HG02798 (cell line): ENCODE results near the gene TBC1D21.

Source experiments
- ATAC-seq: cut with Tn5 transposase; IDR thresholded peaks from one replicate; pipeline ENCODE4 v1.9.1; 2021; ENCODE audit warnings: mild to moderate bottlenecking; ENCODE audit not compliant: unreplicated experiment, poor library complexity

TBC1D21 gene

GRCh38 chr15:73886717-73887345 is 13.5 kb downstream of the TBC1D21 start:
- ATAC-seq = no peak

DNA sequence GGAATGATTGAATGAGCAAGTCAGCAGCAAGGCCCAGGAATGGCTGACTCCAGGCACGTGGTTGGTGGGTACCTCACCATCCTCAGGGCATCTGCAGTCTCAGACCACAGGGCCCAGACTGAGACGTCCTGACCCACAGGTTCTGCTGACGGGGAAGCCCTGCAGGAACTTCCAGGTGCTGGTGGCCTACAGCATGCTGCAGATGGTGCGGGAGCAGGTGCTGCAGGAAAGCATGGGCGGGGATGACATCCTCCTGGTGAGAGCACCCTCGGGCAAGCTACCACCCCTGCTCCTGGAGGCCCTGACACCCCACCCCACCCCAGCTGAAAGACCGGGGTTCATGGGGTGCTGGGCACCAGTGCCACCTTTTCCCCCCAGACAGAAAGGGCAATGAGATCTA is 14.1 kb downstream of the TBC1D21 start:
- no peak for ATAC-seq

DNA sequence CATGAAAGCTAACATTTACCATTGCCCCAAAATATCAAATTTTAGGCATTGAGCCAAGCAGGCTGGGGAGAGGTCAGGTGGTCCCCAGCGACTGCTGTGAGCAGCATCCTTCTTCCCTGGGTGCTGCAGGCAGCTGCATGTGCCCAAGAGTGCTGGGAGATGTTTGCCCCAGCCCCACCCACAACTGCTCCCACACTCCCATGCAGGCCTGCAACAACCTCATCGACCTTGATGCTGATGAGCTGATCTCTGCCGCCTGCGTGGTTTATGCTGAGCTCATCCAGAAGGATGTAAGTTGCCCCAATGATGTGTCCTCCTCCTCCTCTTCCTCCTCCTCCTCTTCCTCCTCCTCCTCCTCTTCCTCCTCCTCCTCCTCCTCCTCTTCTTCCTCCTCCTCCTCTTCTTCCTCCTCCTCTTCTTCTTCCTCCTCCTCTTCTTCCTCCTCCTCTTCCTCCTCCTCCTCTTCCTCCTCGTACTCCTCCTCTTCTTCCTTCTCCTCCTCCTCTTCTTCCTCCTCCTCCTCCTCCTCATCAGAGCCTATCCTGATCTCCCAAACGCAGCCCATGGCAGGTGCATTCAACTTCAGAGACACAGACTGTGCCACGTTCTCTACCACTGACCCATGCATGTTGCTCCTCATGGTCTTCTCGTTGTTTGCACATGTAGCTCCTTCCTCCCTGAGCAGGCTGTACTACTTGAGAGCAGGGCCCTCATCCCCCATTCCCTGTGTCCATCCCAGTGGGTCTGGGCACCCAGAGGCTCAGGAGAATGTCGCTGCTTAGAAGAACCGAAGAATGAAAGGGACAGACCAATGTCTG is 15.1 kb downstream of the TBC1D21 start:
- ATAC-seq = no peak

DNA sequence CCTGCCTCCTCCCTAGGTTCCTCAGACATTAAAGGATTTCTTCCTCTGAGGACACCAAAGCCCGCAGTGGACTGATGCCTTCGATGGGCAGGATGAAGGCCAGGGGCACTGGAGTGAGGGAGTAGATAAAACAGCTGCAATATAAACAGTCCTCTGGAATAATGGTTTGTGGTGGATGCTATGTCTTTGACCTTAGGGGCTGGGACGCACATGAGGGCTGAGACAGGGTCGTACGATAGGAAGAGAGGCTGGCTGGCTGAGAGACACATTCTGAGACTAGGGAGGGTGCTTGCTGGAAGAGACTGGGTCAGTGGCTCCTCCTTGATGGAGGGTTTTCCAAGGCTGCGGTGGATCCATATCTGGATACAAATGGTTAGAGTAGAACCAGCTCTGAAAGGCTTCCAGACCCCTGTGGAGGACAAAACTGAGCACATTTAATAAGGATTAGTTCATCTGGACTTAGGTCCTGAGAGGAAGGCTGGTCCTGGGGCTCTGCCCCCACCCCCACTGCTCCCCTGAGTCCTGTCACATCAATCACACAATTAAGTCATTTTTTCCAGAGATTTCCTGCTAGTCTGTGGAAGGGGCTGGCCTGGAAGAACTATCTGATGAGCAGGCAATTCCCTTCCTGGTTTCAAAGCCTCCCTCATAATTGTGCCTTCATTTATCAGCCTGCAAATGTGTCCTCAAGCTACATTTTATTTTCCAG is 15.8 kb downstream of the TBC1D21 start:
- ATAC-seq = no peak

GRCh38 chr15:73889762-73890124 is 16.4 kb downstream of the TBC1D21 start:
- no peak for ATAC-seq

GRCh38 chr15:73891328-73892315 is 18.3 kb downstream of the TBC1D21 start:
- no peak for ATAC-seq

DNA sequence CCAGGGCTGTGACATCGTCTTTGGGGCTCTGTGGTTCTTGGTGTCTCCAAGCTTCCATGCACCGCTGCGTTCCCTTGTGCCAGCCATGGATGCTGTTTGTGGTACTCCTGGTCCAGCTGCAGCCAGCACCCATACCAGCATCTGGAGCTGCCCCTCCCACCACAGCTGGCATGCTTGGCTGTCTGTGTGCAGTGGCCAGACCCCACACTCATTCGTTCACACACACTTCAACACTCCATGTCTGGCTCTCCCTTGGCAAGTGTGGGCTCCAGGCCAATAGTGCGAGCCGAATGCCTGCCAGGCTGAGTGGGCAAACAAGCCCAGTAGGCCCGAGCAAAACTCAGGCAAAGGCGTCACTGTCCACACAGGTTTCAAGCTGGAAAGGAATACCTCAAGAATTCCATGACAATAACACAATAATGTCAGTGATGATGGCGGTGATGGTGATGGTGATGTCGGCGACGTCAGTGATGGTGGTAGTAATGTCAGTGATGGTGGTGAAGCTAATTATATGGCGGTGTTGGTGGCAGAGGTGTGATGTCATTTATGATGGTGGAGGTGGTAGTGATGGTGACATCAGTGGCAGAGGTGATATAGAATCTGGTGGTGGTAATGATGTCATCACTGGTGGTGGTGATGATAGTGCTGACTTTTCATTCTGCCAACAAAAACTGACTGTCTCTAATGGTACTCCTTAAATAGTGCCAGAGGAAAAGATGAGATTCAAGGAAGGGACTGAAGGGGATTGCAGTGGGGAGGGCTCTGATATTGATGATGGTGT is 19.3 kb downstream of the TBC1D21 start:
- ATAC-seq = no peak

DNA sequence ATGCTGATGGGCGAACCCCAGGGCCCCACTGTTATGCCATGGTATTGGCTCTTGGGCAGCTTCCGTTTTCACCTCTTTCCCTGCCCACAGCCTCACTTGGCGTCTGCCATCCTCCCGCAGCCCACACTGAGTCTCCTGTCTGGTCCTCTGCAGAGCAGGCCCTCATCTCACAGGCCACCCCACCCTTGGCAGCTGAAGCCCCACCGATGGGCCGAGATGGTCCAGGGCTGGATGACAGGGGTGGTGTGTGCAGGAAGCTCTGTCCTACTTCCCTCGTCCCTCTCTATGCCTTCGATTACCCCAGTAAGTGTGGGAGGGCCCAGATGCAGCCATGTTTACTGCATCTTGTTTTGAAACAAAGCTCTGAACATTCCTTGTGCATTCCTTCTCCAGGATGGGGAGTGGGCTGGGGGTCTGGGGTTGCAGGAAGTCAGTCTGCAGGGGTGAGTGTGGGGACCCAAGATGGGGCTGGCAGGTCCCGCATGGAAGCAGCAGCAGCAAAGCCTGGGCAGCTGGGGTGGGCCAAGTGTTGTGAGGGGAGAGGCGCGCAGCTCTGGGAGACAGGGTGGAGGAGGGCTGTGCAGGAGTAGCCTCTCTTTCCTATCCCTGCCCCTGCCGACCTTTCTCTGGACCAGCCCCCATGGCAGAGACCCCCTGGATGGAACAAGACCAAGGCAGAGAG is 20.9 kb downstream of the TBC1D21 start:
- ATAC-seq = no peak

DNA sequence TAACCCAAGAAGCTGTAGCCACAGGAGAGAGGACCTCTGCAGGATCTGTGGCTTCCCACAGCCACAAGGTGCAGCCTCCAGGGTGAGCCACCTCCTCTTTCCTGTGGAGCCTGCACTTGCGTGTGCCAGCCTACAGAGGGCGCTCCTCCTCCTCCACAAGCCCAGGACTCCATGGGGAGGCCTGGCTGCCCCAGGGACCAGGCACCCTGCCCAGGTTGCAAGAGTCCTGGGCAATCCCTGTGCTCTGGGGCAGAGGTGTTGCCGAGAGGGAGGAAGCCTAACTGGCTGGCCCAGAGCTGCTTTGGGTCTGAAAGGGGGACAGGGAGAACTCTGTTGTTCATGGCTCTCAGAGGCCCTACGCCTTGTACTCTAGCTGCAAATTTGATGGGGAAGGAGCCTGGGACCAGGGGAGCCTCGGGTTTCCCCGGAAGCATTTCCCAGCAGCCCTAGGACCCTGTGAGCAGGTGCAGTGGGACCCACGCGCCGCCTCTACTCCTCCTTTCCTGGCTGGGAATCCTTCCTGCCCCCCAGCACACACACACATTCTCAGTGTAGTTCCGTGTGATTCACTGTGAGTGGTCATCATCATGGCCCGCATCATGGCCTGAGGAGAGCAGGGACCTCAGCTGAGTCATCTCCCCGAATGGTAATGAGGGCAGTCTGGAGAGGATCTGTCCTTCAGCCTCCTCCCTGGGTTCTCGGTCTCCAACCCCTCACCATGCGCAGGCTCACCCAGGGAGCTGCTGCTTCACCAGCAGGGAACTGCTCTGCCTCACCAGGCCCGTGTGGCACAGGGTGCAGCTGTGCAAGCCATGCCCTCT is 24.3 kb downstream of the TBC1D21 start:
- no peak for ATAC-seq

DNA sequence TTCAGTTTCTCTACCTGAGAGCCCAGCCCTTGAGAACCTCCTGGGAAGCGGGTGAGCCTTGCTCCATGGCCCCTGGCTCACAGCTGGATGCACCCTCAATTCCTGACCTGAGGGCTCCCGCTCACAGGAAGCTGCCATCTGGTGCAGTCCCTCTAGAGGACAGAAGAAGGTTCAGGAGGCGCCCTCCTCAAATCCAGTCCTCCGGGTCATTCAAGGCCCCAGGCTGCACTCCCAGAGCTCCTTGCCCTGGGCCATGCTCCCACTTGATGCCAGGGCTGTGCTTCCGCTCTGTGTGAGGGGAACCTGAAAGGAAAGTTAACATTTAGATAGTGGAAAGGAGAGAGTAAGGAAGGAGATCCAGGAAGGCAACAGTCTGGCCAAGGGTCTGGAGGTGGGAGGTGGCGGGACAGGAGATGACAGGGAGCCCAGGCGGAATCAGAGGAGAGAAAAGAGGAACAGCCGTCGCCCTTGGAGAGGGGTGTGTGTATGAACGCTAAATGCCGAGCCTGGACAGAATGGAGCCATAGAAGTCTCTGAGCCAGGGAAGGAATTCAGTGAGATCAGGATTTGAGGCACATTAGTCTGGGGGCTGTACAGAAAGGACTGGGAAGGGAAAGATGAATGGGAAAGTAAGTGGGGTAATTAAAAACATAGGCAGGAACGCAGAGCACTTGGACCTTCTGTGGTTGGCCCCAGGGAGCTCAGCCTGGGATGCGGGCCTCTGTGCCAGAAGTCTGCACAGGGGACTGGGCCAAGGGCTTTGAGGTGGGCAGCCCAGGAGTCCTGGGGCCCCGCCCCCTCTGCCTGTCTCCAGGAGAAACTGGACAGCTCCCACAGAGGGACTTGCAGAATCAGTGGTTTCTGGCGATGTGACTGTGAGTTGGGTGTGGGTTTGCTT is 26.1 kb downstream of the TBC1D21 start:
- ATAC-seq = no peak

- ATAC-seq = no peak
Measured at GRCh38 chr15:73900095-73900712, 26.8 kb downstream of the TBC1D21 start.

DNA sequence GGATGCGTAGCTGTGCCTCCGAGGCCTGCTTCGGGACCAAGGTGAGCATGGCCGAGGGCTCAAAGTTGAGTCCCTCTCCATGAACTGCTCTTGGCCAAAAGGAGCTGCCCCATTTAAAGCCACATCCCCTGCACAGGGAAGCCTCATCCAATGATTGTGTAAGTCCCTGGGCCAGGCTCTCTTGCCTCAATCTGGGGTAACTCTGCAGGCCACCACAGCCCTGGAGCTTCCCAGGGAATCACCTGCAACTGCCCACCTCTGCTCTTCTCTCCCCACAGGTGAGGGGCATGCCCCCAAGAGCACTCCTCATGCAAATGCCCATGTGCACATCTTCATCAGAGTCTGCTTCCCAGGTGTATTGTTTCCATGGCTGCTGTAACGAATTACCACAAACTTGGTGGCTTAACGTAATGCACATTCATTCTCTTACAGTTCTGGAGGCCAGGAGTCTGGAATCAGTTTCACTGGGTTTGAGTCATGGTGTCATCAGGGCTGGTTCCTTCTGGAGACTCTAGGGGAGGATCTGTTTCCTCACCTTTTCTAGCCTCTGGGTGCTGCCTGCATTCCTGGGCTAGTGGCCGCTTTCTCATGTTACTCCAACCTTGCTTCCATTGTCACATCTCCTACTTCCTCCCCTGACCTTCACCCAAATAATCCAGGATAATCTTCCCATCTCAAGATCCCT is 27.9 kb downstream of the TBC1D21 start:
- no peak for ATAC-seq

- no peak for ATAC-seq
Measured at GRCh38 chr15:73902121-73903020, 29.0 kb downstream of the TBC1D21 start.

DNA sequence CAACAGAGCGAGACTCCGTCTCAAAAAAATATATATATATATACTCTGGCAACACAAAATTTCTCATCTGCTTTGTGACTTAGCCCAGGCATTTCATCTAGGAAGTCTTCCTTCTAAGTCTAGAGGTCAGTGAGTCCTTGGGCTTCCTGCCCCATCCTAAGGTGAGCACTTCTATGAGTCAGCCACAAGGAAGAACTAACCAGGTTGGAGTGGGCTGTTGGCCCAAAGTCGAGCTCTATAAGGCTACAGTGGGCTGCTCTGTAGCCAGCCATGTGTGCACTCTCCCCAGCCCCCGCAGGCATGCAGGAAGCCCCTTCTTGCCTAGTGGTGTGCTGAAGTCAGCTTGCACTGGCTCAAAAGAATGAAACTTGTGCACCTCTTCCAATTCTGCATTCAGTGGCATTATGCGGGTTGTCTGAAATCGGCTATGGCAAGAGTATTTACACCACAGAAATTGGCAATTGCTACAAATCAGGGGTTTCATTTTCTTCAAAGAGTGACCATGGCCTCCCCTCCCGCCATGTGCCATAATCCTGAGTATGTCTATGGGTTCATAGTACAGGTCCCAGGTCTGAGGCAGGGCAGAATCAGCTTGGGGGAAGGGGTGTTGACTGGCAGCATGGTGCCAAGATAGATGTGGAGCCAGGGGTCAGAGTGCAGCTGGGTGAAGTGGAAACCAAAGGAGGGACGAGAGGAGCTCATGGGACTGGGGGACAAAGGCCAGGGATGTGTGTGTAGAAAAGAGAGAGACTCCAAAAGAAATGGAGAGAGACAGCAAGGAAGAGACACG is 30.9 kb downstream of the TBC1D21 start:
- ATAC-seq = no peak
